IPS DF 4.7 (cell line): ENCODE measurements around the gene ELOB.

Source experiments
- DNase-seq: peaks from one replicate; pipeline ENCODE4 v3.0.0-alpha.2; 2013; ENCODE audit warnings: low spot score; ENCODE audit errors: extremely low read depth

Gene ELOB

GRCh38 chr16:2749476-2749875, 27.6 kb downstream of the ELOB start:
- DNase-seq = no peak

GRCh38 chr16:2748757-2749455, 28.2 kb downstream of the ELOB start:
- DNase-seq = no peak

- no peak for DNase-seq
Measured at GRCh38 chr16:2745961-2746360, 31.1 kb downstream of the ELOB start.

GRCh38 chr16:2745116-2745890, 31.8 kb downstream of the ELOB start:
- DNase-seq = no peak

GRCh38 chr16:2744711-2745110, 32.4 kb downstream of the ELOB start:
- DNase-seq = no peak

- DNase-seq = no peak
Measured at GRCh38 chr16:2743007-2743810, 33.9 kb downstream of the ELOB start.

GRCh38 chr16:2742323-2743006, 34.6 kb downstream of the ELOB start:
- DNase-seq = no peak

GRCh38 chr16:2741168-2741567, 35.9 kb downstream of the ELOB start:
- no peak for DNase-seq

GRCh38 chr16:2740476-2740875, 36.6 kb downstream of the ELOB start:
- no peak for DNase-seq

- DNase-seq = no peak
Measured at GRCh38 chr16:2739625-2740430, 37.3 kb downstream of the ELOB start.

GRCh38 chr16:2738615-2739014, 38.5 kb downstream of the ELOB start:
- DNase-seq = no peak

- DNase-seq = no peak
Measured at GRCh38 chr16:2737895-2738418, 39.1 kb downstream of the ELOB start.

GRCh38 chr16:2737238-2737605, 39.9 kb downstream of the ELOB start:
- DNase-seq = no peak

- DNase-seq = no peak
Measured at GRCh38 chr16:2736476-2737237, 40.4 kb downstream of the ELOB start.

GRCh38 chr16:2734844-2735515, 42.1 kb downstream of the ELOB start:
- DNase-seq = no peak

GRCh38 chr16:2728034-2728433, 49.0 kb downstream of the ELOB start:
- no peak for DNase-seq

GRCh38 chr16:2726923-2727322, 50.2 kb downstream of the ELOB start:
- no peak for DNase-seq

- DNase-seq = no peak
Measured at GRCh38 chr16:2724816-2725348, 52.2 kb downstream of the ELOB start.

GRCh38 chr16:2724088-2724676, 52.9 kb downstream of the ELOB start:
- DNase-seq = no peak
